Hematopoietic multipotent progenitor cell treated with erythropoietin and hydrocortisone succinate and interleukin-3 and kit ligand, for 17 days (in vitro differentiated cells): Measurements from ENCODE around the gene DACH2.

Experiments
- DNase-seq: peaks from one replicate; pipeline ENCODE4 v3.0.0-alpha.2; 2015; ENCODE audit warnings: low spot score

Gene DACH2

DNA sequence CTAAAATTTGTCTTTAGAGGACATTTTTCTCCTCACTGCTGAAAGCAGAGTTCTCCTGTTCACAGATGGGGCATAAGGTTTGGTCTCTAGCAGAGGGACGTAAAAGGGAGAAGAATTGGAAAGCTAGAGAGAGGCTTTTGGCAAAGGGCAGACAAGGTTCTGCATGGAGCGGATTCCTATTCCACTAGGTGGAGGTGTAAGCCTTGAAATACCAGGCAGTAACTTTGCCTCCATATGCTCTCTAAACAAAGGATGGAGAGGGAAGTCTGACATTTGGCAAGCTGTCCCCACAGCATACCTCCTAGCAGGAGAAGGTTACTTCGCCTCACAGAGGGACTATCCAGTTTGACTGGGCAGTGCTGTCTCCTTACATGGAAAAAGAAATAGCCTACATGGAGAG lies 174.7 kb downstream of the DACH2 start:
- DNase-seq: no peak

DNA sequence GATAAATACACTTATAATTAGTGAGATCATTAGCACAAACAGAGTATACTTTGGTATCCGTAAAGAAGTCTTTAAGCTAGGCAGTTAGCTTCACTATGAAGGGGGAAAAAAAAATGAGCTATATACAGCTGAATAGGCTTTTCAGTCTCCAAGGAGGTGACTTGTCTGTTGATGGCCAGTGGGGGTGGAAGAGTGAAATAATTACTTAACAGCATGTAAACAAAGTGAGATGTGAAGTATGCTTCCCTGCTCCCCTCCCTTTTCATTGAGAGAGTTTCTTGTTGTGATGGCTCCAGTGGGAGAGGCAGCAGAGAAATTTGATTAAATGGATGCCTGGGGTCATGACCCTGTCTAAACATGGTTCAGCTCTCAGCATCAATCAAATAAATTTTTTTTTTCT lies 180.9 kb downstream of the DACH2 start:
- DNase-seq: no peak

DNA sequence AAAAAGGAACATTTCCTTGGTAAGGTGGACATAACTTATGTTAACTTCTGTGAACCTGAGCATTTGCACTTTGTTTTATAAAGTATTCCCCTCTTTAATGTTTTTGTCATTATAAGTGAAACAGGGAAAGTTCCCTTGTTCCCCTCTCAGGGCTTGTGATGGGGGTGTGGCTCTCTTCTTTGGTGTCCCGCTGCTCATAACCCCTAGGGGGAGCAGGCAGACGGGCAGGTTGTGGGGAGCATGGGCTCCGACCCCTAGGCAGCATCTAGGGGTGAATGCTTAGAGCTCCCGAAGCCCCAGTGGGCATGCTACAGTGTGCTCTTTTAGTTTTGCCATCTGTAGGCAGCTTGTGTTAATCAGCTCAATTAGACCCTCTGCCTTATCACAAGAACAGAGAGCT lies 200.4 kb downstream of the DACH2 start:
- no peak for DNase-seq

DNA sequence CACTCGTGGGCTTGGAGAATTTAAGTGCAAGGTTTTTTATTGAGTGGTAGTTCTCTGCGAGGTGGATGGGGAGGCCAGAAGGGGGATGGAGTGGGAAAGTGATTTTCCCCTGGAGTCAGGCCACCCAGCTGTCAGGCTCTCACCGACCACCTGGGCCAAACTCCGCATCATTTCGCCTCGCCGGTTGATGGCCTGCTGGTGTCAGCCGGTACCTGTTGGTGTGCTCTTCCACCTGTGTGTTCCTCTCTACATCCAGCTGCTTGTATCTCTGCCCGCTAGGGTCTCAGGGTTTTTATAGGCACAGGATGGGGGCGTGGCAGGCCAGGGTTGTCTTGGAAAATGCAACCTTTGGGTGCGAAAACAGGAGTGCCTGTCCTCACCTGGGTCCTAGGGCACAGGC lies 200.9 kb downstream of the DACH2 start:
- DNase-seq: no peak

DNA sequence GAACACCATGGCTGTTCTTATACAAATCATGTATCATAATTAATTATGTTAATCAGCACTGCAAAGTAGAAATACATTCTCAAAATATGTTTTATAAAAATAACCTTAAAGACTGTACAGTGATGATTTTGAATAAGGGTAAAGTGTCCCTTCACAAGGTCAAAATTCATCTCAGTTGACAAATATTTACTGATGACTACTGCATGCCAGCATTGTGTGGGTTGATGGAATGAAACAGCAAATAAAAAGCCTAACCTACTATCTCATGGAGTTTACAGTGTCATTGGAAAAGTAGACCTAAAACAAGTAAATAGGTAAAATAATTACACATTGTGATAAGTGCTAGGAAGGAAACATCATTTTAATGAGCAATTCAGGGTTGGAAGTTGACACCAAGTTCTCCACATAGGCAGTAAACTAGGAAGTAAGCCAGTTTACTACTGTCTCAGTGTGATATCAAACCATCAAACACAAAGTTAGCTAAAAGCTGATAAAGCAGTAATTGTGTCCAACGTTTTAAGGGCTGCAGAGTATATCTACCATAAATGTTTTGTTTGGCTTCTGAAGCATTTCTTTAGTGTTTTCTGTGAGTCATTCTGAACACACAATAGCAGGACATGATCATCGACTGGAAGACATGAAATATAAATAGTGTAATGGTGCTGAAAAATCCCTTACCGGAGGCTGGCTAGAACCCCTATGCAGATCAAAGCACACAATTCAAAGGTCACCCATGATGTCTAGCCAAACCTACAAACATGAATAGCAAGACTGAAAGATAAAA lies 221.8 kb downstream of the DACH2 start:
- DNase-seq: no peak

DNA sequence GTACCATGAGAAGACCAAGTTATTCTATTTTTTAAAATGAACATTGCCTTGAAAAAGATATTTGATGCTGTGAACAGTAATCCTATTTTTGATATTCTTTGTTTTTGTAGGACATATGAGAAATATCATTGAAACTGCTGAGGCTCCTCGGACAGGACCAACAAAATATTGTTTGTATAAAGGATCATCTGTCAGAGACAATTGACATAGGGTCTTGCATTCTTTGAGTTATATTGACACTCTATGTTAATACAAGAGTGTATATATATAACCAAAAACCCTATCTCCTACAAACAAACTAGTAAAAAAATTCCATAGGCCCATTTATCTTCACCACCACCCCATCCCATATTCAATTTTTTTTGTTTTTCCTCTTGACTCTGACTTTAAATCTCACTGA lies 222.7 kb downstream of the DACH2 start:
- no peak for DNase-seq

DNA sequence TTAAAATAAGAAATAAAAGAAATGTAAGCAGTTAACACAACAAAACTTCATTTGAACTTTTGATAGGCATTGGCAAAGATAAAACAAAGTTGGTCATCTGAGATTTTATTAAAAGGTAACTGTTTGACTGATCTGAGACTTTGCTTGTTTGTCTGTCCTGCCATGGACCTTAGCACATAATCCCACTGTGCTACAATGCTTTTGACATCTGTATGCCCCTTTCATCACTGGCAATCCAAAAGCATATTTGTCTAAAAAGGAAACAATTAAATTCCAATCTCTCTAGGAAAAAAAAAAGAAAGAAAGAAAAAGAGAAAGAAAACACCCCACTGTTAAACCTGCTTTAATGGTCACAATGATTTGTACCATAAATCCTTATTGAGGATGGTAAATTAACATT lies 231.0 kb downstream of the DACH2 start:
- DNase-seq: no peak

DNA sequence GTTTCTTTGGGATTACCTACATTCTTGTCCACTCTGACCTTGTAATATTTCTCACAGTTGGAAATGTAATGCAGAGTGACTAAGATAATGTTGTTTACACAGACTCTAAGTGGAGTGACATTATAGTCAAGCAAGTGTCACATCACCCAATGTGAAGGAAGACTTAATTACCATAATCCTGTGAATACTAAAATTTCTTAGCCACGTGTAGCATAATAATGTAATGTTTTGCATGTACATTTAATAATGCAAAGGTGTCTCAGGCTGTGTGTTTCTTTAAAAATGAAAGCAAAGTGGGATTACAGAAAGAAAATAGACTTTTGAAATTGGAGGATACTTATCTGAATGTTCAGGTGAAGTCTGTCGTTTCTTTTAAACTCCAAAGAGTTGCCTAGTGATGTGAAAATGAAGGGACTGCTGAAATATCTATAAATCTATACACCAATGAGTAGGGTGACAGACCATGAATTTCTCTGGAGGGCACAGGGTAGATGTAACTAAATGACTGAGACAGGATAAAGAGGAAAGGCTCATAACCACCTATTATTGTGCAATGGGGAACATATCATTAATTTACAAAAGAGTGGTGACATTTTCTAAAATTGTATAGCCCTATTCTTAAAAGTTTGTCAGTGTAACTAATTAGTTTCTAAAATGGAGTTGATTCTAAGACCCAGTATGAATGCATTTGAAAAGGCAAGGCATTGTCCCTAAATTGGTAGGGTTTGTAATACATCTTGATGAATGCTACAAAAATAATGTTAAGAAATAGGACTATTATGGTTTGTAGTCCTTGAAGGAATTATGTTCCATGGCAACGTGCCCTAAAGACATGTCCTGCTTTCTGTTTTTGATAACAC lies 235.7 kb downstream of the DACH2 start:
- DNase-seq: no peak

DNA sequence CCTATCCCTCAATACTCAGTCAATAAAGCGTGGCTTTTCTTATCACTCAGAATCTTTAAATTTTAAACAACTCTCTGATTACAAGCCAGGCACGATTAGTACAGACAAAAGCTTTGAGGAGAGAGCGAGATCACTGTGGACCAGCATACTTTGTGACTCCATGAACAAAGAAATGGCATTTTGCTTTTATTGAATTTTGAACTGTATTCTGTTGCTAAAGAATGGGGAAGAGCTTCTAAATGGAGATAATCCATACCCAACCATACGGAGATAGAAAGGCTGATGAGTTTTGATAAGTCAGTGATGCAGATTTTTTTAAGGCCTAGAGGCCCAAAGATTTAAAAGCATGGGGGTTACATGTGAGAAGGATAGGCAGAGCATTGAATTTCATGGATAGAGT lies 259.1 kb downstream of the DACH2 start:
- DNase-seq: no peak

DNA sequence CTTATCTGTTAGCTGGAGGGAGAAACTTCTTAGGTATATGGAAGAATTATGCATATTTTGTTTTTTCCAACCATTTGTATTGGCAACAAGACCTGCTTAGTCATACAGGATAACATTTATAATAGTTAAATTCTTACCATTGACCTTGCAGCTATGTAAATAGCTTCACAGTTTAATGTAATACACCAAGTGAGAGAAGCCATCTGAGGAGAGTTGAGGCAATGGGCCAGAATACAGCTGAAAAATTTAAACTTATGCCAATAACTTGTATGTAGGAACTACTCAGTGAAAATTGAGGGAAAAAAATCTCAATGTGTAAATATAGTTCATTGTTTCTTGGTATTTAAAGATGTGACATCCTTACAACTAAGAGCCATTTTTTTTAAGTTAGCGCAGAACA lies 273.5 kb downstream of the DACH2 start:
- DNase-seq: no peak

DNA sequence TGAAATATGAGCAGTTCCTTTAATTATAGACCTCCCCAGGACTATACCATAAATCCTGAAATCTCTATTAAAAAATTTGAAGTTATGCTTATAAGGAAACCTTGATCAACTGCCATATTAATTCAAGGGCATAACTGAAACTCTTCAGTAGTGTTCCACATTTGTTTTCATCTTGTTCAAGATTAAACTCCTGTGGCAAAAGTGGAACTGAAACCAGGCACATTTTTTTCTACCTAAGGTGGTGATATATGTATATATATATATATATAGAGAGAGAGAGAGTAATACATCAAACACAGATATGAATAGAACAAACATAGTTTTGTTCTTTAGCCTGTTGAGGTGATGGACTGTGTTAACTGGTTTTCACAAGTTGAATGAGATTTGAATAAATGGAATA lies 287.9 kb downstream of the DACH2 start:
- no peak for DNase-seq

DNA sequence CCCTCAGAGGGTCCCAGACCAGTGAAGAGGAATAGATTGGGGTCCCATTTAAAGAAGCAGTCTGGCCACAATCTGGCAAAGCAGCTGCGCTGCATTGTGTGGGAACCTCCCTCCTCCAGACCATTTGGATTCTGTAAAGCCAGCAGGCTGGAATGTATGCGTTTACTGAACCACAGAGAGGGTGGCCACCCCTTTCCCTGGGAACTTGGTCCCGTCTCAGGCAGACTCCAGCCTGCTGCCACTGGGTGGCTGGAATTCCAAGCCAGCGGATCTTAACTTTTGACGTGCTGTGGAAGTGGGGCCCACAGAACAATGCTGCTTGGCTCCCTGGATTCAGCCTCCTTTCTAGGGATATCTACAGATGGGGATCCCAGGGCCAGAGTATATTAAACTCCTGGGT lies 307.2 kb downstream of the DACH2 start:
- no peak for DNase-seq

DNA sequence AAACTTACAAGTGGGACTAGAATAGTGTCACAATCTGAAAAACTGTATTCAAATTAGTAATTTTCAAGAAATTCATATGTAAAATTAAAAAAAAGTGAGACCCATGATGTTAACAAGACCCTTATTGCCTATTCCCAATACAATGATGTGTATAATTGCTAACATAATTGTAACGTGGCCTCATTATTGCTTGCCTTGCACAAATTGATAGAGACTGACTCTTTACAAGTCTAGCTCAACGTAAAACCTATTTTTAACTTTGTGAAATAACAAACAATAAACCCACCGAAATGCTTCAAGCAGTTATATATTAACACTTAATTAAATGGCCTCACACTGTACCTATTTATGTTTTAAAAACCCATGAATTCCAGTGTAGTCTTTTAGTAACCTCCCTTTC lies 312.5 kb downstream of the DACH2 start:
- DNase-seq: no peak

DNA sequence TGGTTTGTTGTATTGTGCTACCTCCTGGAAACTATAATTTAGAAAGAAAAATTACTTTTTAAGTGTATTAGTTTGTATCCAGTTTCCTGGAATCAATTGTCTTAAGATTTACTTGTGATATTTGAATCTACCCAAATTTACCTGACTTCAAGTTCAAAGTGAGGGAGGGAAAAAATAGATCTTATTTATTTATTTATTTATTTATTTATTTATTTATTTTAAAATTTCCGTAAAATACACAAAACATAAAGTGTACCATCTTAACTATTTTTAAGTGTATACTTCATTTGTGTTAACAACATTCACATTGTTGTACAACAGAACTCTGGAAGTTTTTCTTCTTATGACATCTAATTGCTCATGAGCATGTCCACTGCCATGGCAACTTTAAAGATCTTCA lies 356.0 kb downstream of the DACH2 start:
- no peak for DNase-seq

DNA sequence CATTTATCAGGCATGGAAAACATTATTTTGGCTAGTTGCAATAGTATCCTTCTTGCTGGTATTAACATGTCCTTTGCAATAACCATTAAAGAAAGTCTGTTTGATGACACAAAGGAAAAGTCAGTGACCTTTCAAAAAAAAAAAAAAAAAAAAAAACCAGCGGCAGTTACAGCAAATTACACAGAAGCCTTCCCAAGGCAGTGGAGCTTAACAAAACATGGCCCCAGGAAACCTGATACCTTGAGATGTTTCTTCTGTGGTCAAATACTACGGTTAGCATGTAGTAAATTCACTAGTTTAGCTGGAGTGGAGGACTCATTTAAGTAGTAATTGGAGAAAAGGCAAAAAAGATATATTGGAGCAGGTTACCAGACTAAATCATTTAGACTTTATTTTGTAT lies 359.1 kb downstream of the DACH2 start:
- DNase-seq: no peak

DNA sequence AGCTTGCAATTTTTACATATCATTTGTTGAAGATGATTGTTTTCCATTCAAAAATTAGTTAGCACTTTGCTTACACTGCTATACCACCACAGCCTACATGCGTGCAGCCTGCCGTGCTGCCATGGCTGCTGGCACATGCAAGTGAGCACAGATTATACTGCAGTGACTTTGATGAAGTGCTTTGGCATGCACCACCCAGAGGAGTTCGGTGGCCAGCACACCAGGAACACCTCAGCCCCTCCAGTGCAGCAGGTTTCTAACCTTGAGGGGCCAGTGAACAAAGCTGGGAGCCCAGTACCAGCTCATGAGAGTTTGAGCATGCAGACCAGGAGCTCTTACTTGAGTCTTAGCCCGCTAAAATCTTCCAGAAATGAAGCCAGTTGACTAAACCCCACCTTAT lies 431.5 kb downstream of the DACH2 start:
- no peak for DNase-seq

DNA sequence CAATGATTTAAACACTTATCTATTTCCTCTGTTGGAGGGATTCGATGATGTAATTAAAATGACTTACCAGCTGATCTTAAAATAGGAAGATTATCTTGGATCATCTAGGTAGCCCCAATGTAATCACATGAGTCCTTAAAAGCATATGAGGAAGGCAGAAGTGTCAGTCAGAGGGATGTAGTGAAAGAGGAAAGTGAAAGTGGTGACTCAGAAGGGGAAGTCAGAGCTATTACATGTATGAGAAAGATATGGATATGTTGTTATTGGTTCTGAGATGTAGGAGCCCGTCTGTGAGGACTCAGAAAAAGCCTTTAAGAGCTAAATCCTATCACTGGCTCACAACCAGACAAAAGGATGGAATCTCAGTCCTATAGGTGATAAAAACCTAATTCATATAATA lies 456.4 kb downstream of the DACH2 start:
- DNase-seq: no peak

DNA sequence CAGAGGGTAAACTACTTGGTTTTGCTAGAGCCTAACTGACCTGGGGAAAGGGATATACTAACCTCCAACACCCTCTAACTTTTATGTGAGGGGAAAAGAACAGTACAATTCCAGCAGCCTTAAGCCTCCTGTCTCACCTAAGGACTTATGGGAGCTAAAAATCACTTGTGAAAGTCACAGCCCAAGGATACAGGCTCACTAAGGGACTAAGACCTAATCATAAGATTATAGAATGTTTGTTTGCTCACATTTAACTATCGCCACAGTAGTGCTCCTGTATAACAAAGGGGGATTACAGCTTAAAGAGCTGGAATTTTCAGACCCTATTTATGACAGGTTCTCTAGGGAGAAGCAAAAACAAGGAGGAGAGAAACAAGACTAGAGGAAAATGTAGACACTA lies 548.7 kb downstream of the DACH2 start:
- DNase-seq: no peak

DNA sequence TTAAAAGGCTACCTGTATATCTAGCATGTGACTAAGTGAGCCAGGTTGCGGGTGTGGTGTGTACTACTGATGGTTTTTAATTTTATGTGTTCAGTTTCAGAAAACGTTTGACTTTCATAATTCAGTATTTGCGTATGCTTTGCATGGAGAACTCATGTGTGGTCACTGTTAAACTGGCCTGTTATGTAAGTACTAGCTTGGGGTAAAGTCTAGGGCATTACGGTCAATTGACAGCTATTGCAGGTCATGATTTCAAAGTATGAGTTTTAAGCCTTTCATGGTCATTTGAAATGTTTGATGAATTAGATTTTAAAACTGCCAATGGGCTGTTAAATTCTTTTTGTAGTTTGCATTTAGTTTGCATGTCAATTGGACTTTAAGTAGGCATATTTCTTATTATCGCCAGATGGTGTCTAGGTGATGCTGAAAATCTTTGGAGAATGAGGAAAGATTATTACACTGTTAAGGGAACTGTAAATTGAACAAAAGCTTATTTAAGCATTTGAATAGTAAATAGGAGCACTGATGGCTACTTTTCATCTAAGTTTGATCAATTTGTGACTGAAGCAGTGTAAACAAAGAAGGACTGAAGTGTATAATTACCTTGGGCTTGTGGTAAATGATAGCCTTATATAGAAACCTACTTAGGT lies 563.4 kb downstream of the DACH2 start:
- no peak for DNase-seq

DNA sequence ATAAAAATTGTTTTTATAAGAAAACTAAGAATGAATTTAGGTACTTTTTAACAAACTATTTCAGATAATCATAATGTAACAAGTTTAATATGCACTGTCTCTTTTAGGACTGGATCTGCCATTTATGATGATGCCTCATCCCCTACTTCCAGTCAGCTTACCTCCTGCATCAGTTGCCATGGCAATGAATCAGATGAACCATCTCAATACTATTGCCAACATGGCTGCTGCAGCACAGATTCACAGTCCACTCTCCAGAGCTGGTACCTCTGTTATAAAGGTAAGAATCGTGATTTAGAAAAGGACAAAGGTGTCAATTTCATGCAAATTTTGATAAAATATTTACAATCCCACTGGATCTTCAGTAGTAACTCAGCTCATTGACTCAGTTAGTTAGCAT lies 566.2 kb downstream of the DACH2 start:
- no peak for DNase-seq

DNA sequence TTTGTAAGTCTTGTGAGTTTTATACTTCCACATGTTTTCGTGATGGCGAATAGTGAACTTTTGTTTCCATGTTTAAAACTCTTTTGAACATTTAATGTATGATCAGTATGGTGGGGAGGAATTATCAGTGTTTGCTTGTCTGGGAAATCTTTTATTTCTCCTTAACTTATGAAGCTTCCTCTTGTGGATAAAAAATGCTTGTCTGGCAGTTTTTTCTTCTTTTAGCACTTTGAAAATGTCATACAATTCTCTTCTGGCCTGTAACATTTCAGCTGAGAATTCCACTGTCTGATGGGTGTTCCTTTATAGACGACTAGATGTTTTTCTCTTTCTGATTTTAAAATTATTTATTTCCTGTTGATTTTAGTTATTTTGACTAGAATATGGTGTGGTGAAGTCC lies 576.0 kb downstream of the DACH2 start:
- no peak for DNase-seq

DNA sequence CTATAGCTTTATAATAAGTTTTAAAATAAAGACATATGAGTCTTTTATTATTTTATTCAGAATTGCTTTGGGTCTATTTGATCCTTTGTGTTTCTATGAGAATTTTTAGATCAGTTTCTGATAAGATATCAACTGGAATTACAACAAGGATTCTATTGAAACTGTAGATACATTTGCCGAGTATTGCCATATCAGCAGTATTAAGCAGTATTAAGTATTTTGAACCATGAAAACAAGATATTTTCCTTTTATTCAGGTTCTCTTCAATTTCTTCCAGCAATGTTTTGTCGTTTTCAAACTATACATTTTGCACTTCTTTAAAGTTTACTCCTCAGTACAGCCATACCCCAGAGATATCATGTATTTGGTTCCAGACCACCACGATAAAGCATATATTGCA lies 598.8 kb downstream of the DACH2 start:
- DNase-seq: no peak

DNA sequence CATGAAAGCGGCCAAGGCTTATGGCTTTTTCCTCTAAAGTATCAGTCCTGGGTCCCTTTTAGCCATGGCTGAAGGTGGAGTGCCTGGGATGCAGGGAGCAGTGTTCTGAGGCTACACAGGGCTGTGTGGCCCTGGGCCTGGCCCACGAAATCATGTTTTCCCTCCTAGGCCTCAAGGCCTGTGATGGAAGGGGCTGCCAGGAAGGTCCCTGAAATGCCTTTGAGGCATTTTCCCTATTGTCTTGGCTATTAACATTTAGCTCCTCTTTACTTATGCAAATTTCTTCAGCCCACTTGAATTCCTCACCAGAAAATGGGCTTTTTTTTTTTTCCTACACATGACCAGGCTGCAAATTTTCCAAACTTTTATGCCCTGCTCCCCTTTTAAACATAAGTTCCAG lies 657.0 kb downstream of the DACH2 start:
- no peak for DNase-seq
